Limb (tissue), 2 donors: ENCODE measurements around the gene REM1.

ENCODE experiments used
- DNase-seq, 2 donors: peaks; one replicate each; pipeline ENCODE4 v3.0.0-alpha.2; 2016; ENCODE audit errors: extremely low spot score in 2 of 2

Gene REM1

GRCh38 chr20:31523361-31524283, 48.5 kb downstream of the REM1 start:
- DNase-seq, result no peak

- DNase-seq, result no peak
These were observed 52.2 kb downstream of the REM1 start for GRCh38 chr20:31527266-31527665.
